Neural cell (in vitro differentiated cells): ENCODE measurements around the gene SGO2. TPM values are rescaled to one million over a fixed set of nuclear protein-coding genes. Genes with fewer than 3 reads are reported as not detected.

Experiments
- H2AFZ ChIP-seq: fragments of 200-600, 300-800 bp; sonication (generic), shearing (Covaris generic); 2 replicates; pipeline ENCODE4 v1.6.0; 2014; ENCODE audit warnings: low read depth, mild to moderate bottlenecking, antibody characterized with exemption, low read length, moderate library complexity
- H3F3A ChIP-seq: fragments of 200-600 bp; shearing (Covaris generic); 2 replicates; pipeline ENCODE4 v1.6.1; 2016; ENCODE audit warnings: mild to moderate bottlenecking, moderate library complexity, mixed read lengths, antibody characterized with exemption, low read length; ENCODE audit not compliant: insufficient read depth, poor library complexity, severe bottlenecking
- H3K27ac ChIP-seq: fragments of 200-600, 300-800 bp; sonication (generic), shearing (Covaris generic); 2 replicates; pipeline ENCODE4 v1.5.1; 2014; ENCODE audit warnings: mild to moderate bottlenecking, low read length, moderate library complexity
- H3K27me3 ChIP-seq: fragments of 300-800, 200-600 bp; sonication (generic), shearing (Covaris generic); 2 replicates; pipeline ENCODE4 v1.6.0; 2014; ENCODE audit warnings: mild to moderate bottlenecking, low read depth, low read length, moderate library complexity; ENCODE audit not compliant: insufficient read depth
- H3K36me3 ChIP-seq: fragments of 300-800, 200-600 bp; sonication (generic), shearing (Covaris generic); 2 replicates; pipeline ENCODE4 v1.5.1; 2014; ENCODE audit warnings: mild to moderate bottlenecking, antibody characterized with exemption, low read length, moderate library complexity; ENCODE audit not compliant: insufficient read depth
- H3K4me2 ChIP-seq: fragments of 300-800, 200-600 bp; sonication (generic), shearing (Covaris generic); 2 replicates; pipeline ENCODE4 v1.6.0; 2014; ENCODE audit warnings: mild to moderate bottlenecking, low read length
- H3K4me3 ChIP-seq: fragments of 300-800, 200-600 bp; sonication (generic), shearing (Covaris generic); 2 replicates; pipeline ENCODE4 v1.5.1; 2014; ENCODE audit warnings: mild to moderate bottlenecking, low read length, moderate library complexity
- H3K79me2 ChIP-seq: fragments of 200-600 bp; shearing (Covaris generic); replicated peaks from 2 replicates; pipeline ENCODE4 v1.6.0; 2014; ENCODE audit warnings: mild to moderate bottlenecking, low read length, moderate library complexity; ENCODE audit not compliant: insufficient read depth
- H3K9ac ChIP-seq: fragments of 300-800, 200-600 bp; sonication (generic), shearing (Covaris generic); 2 replicates; pipeline ENCODE4 v1.6.1; 2016; ENCODE audit warnings: mild to moderate bottlenecking, low read length, mixed read lengths
- H3K9me2 ChIP-seq: fragments of 200-600 bp; shearing (Covaris generic); 2 replicates; pipeline ENCODE4 v1.6.1; 2016; ENCODE audit warnings: mild to moderate bottlenecking, low read length, mixed read lengths; ENCODE audit not compliant: insufficient read depth
- H3K9me3 ChIP-seq: fragments of 200-600, 300-800 bp; sonication (generic), shearing (Covaris generic); 2 replicates; pipeline ENCODE4 v1.6.1; 2016; ENCODE audit warnings: mild to moderate bottlenecking, mixed run types, low read length, moderate library complexity, mixed read lengths
- H4K20me1 ChIP-seq: fragments of 200-600 bp; shearing (Covaris generic); 2 replicates; pipeline ENCODE4 v1.6.1; 2016; ENCODE audit warnings: mild to moderate bottlenecking, mixed run types; ENCODE audit not compliant: insufficient read depth
- EP300 ChIP-seq: fragments of 450-650 bp; conservative IDR thresholded peaks from 2 replicates; pipeline ENCODE4 v1.6.1; 2014; ENCODE audit warnings: antibody characterized with exemption, mild to moderate bottlenecking, moderate library complexity; ENCODE audit not compliant: poor library complexity, severe bottlenecking
- EZH2 ChIP-seq: fragments of 200-600, 300-800 bp; shearing (Covaris generic), sonication (generic); IDR thresholded peaks from 2 replicates; pipeline ENCODE4 v1.6.1; 2014; ENCODE audit warnings: antibody characterized with exemption, low read length, borderline replicate concordance, mild to moderate bottlenecking; ENCODE audit not compliant: insufficient read depth, poor library complexity, severe bottlenecking
- MXI1 ChIP-seq: fragments of 450-650 bp; conservative IDR thresholded peaks from 2 replicates; pipeline ENCODE4 v1.6.1; 2014; ENCODE audit warnings: antibody characterized with exemption, mild to moderate bottlenecking; ENCODE audit not compliant: poor library complexity, severe bottlenecking
- POLR2AphosphoS5 ChIP-seq: IDR thresholded peaks from 2 replicates; pipeline ENCODE4 v1.6.1; 2012
- RAD21 ChIP-seq: fragments of 450-650 bp; conservative IDR thresholded peaks from 2 replicates; pipeline ENCODE4 v1.6.1; 2014; ENCODE audit warnings: antibody characterized with exemption, mild to moderate bottlenecking, moderate library complexity
- SMC3 ChIP-seq: fragments of 450-650 bp; conservative IDR thresholded peaks from 2 replicates; pipeline ENCODE4 v1.6.1; 2014; ENCODE audit warnings: antibody characterized with exemption, mild to moderate bottlenecking, moderate library complexity; ENCODE audit not compliant: poor library complexity
- TAF1 ChIP-seq: IDR thresholded peaks from 2 replicates; pipeline ENCODE4 v1.6.1; 2012; ENCODE audit warnings: low read depth
- polyA plus RNA-seq: library from polyadenylated mRNA; depleted of rRNA; stranded (reverse); fragments of >200 nt; gene quantifications from 2 replicates; pipeline ENCODE4 v1.2.3, GENCODE V29; 2014
- TF ChIP-seq, protein P1 (sequence below): IDR thresholded peaks from 2 replicates; pipeline ENCODE4 v1.6.1; 2012; ENCODE audit warnings: borderline replicate concordance
- TF ChIP-seq, protein P2 (sequence below): fragments of 450-650 bp; IDR thresholded peaks from 2 replicates; pipeline ENCODE4 v1.5.1; 2014; ENCODE audit warnings: antibody characterized with exemption, mild to moderate bottlenecking, moderate library complexity; ENCODE audit not compliant: poor library complexity, severe bottlenecking

Gene SGO2
- polyA plus RNA-seq, 1 donor from 2014 or later = 0.73 TPM

DNA sequence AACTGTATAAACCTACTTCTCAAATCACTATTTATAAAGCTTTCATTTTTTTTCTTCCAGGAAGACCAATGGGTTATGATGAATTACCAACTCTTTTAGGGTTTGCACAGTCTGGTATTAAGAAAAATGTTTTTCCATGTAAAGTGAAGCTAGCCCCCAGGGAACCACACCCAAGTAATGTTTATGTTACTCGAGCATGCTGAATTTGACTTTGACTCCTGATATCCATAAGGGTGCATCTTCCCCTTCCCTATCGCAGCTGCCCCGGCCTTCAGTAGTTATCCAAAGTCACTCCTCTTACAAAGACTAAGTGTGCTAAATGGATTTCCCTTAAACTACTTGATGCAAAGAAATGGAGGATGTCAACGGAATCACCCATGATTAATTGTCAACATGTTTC is 37.8 kb upstream of the SGO2 start:
- Histone ChIP-seq H3K4me2 (no peak overlapping the region), H3K27me3 (no peaks in the 10 kb centered on the region), H3F3A (no peaks in the 10 kb centered on the region), H3K4me3 (no peak overlapping the region), H2AFZ (no peak overlapping the region), H3K79me2 (no peaks in the 10 kb centered on the region), H3K36me3 (peaks cover 7% of the 10 kb centered on the region), H3K9me2 (no peaks in the 10 kb centered on the region), H3K27ac (no peak overlapping the region), H4K20me1 (no peaks in the 10 kb centered on the region), H3K9me3 (no peaks in the 10 kb centered on the region), H3K9ac (no peak overlapping the region)
- TF ChIP-seq SMC3 = no peak
- TF ChIP-seq RAD21 = no peak
- TF ChIP-seq EP300 = no peak
- TF ChIP-seq TAF1 = no peak
- no peak for TF ChIP-seq POLR2AphosphoS5
- no peak for TF ChIP-seq MXI1
- TF ChIP-seq, protein P1, sequence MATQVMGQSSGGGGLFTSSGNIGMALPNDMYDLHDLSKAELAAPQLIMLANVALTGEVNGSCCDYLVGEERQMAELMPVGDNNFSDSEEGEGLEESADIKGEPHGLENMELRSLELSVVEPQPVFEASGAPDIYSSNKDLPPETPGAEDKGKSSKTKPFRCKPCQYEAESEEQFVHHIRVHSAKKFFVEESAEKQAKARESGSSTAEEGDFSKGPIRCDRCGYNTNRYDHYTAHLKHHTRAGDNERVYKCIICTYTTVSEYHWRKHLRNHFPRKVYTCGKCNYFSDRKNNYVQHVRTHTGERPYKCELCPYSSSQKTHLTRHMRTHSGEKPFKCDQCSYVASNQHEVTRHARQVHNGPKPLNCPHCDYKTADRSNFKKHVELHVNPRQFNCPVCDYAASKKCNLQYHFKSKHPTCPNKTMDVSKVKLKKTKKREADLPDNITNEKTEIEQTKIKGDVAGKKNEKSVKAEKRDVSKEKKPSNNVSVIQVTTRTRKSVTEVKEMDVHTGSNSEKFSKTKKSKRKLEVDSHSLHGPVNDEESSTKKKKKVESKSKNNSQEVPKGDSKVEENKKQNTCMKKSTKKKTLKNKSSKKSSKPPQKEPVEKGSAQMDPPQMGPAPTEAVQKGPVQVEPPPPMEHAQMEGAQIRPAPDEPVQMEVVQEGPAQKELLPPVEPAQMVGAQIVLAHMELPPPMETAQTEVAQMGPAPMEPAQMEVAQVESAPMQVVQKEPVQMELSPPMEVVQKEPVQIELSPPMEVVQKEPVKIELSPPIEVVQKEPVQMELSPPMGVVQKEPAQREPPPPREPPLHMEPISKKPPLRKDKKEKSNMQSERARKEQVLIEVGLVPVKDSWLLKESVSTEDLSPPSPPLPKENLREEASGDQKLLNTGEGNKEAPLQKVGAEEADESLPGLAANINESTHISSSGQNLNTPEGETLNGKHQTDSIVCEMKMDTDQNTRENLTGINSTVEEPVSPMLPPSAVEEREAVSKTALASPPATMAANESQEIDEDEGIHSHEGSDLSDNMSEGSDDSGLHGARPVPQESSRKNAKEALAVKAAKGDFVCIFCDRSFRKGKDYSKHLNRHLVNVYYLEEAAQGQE = no peak
- no peak for TF ChIP-seq EZH2
- TF ChIP-seq, protein P2, sequence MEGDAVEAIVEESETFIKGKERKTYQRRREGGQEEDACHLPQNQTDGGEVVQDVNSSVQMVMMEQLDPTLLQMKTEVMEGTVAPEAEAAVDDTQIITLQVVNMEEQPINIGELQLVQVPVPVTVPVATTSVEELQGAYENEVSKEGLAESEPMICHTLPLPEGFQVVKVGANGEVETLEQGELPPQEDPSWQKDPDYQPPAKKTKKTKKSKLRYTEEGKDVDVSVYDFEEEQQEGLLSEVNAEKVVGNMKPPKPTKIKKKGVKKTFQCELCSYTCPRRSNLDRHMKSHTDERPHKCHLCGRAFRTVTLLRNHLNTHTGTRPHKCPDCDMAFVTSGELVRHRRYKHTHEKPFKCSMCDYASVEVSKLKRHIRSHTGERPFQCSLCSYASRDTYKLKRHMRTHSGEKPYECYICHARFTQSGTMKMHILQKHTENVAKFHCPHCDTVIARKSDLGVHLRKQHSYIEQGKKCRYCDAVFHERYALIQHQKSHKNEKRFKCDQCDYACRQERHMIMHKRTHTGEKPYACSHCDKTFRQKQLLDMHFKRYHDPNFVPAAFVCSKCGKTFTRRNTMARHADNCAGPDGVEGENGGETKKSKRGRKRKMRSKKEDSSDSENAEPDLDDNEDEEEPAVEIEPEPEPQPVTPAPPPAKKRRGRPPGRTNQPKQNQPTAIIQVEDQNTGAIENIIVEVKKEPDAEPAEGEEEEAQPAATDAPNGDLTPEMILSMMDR = no peak

DNA sequence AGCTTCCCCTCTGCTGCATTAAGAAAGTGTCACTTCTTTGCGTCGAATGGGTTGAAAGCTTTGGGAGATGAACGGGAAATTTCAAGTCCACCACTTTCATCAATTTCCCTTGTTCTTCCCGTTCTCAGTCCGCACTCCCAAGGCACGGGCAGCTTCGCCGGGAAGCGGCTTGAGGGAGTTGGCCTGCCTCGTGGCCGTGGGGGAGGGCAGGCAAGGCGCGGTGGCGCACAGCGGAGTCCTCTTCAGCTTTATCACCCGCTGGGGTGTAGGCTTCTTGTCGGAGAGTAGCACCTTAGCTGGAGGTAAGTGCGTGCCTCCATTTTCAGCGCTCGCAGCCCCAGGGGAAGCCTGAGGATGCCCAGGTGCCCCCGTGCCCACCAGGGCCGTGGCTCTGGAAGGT is 36.0 kb upstream of the SGO2 start:
- no peak overlapping the region for H2AFZ ChIP-seq
- no peaks in the 10 kb centered on the region for H3K9me2 ChIP-seq
- H3K27me3 ChIP-seq = no peaks in the 10 kb centered on the region
- H3K27ac ChIP-seq = no peak overlapping the region
- TF ChIP-seq EP300 (no peak), RAD21 (no peak), SMC3 (no peak), MXI1 (no peak), TAF1 (no peak), POLR2AphosphoS5 (no peak), EZH2 (no peak)
- TF ChIP-seq, protein P1 = no peak
- TF ChIP-seq, protein P2 = no peak
- no peaks in the 10 kb centered on the region for H3K79me2 ChIP-seq
- H3K9ac ChIP-seq = no peak overlapping the region
- no peaks in the 10 kb centered on the region for H4K20me1 ChIP-seq
- H3K4me3 ChIP-seq = no peak overlapping the region
- no peak overlapping the region for H3K4me2 ChIP-seq
- no peaks in the 10 kb centered on the region for H3F3A ChIP-seq
- H3K9me3 ChIP-seq = no peaks in the 10 kb centered on the region
- peaks cover 9% of the 10 kb centered on the region for H3K36me3 ChIP-seq
